Measurements from ENCODE around the gene SLC2A4.
"Not testable (repeated sequence)": the region's sequence is repeated elsewhere in the genome, so short reads cannot be mapped to it uniquely, and the experiment has no call there.

Gene SLC2A4

DNA sequence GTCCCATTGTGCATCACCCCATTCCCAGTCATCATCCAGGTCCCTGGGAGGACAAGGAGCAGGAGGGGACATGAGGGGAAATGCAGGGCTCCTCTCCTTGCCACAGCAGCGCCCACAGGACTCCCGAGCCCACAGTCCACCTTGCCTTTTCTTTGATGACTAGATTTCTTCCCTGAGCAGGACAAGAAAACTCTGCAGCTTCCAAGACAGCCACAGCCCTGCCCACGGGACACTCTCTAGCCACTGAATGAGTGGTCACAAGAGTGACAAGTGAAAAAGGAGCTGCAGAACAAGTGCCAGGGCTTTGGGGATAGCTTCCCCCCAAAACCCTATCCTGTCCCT, 42.9 kb downstream of the SLC2A4 start:
- no peak for DNase-seq (ENCODE audit: low spot score)

DNA sequence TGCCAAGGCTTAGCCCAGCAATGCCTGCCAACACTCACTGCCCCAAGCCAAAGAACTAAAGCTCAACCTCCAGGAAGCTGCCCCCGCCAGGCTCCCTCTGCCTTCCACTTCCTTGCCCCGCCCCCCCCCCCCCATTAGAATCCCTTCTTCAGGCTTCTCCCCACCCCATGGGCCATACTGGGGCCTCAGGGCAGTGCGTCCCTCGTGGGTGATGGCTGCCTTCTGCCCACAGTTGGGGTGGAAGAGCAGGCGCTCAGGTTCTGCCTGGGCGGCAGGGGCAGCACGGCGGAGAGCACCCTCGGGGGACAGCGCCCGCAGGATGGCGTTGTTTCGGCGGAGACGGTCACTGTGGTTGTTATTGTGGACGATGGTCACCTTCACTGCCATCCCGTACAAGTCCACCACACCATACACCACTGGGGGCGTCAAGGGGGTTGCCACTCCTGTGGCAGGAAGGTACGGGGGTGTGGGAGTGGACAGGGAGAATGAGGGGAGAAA, 43.6 kb downstream of the SLC2A4 start:
- DNase-seq (ENCODE audit: low spot score) = no peak

DNA sequence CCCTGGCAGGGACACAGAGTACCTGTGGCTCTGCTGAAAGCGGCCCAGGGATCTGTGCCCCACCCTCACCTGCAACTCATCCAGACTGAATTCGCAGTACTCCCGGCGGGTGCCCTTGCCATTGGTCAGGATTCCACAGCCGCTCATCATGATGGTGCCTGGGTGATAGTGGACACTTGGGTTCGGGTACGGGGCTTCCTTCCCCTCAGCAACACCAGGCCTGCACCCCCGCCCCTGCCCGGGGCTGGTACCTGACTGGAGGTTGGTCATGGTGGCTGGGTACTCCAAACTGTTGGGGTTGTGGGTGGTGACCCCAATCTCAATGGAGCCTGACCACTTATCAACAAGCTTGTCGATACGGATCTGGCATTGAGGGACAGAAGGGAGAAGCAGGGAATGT, 44.7 kb downstream of the SLC2A4 start:
- no peak for DNase-seq (ENCODE audit: low spot score)

DNA sequence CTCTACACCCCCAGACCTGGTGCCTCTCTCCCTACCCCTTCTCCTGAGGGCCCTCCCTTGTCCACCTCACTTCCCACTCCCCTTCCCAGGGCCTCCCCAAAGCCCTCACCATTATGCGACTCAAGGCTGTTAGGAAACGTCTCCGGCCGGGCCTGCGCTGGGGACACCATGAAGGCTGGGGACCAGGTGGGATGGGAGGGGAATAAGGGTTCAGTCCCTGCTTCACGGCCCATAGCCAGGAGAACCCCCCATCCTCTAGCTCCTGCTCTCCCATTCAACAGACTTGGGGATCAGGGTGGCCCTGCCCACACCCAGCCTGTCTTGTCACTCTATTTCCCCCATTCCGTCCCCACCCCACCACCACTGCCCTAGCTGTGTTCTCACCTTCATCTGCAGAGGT, 45.5 kb downstream of the SLC2A4 start:
- DNase-seq (ENCODE audit: low spot score) = no peak

DNA sequence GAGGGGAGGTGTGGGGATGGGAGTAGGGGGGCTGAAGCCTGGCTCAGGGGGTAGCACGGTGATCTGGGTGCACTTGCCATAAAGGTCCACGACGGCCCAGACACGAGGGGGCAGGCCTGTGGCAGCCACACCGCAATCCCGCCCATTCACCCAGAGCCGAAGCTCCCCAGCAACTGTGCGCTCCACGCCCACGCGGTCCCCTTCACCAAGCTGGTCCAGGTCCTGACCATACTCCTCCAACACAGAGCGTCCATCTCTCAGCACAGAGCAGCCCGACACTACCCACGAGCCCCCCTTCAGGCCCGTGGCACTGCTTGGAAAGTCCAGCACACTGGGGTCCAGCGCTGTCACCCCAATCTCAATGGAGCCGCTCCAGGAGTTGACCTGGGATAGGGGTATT, 46.0 kb downstream of the SLC2A4 start:
- DNase-seq (ENCODE audit: low spot score) = no peak

DNA sequence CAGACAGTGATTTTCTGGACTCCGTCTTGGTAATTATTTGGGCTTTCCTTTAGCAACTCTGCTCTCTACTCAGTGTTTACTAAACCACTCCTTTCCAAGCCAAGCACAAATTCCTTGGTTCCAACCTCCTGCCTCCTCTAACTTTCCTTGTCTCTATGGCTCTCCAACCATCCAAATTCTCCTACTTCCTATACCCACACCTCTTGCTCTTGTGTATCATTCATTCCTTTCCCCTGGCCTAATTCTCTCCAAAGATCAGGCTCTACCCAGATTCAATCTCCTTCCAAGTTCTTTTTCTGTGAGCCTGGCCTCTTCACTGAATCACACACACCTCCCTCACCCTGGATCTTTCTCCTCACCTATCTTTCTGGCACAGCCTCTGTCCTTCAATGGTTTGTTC, 46.5 kb downstream of the SLC2A4 start:
- no peak for DNase-seq (ENCODE audit: low spot score)

DNA sequence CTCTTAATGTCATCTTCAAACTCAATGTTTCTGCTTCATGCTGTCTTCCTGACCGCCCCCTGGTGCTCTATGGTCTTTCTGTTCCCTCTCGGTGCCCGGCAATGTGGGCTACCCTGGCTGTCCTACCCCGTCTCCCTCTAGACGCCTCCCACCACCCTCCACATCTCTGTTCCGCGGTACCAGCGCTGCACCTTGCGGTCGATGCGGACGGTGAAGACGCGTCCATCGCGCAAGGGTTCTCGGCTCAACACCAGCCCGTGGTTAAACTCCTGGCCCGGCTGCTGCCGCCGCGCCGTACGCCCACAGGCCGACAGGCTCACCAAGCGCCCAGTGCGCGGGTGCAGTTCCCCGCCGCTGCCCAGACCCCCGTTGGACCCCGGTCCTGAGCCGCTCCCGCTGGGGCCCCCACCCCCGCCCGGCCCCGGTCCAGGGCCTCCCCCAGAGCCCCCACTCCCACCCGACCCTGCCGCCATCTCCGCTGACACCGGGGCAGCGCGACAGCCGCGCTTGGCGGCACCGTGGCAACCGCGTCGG, 47.4 kb downstream of the SLC2A4 start, which contains the start of gene NEURL4:
Gene NEURL4 (minus strand): TSS at position 496 of the 534 bp plus-strand sequence. CDS start 23 bp downstream, at position 473.
- DNase-seq (ENCODE audit: low spot score) = no peak

DNA sequence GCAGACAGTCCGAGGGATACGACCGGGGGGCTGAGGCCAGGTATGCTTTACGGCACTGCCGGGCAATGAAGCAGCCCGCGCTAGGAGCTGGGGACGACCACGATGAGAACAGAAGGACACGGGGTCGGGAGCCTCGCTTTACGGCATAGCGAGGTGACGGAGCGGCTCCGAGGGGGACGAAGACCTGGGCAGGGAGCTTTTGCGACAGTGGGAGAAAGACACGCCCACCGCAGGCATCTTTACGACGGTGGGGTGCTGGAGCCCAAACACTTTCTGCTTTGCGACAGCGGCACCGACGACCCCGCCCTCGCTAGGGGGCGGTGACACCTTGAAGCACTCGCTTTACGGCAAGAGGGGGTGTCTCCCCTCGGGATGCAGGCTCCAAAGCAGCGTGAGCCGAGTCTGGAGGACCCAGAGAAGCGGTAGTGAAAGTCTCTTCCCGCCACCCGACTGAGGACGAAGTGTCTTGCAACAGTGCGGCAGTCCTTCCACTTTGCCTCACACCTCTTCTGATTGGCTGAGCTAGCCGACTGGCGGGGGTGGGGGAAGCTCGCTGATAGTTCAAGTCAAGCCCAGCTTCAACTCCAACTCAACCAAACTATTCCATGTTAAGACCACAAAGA, 48.0 kb downstream of the SLC2A4 start:
- DNase-seq (ENCODE audit: low spot score) = peak; percentile 99

DNA sequence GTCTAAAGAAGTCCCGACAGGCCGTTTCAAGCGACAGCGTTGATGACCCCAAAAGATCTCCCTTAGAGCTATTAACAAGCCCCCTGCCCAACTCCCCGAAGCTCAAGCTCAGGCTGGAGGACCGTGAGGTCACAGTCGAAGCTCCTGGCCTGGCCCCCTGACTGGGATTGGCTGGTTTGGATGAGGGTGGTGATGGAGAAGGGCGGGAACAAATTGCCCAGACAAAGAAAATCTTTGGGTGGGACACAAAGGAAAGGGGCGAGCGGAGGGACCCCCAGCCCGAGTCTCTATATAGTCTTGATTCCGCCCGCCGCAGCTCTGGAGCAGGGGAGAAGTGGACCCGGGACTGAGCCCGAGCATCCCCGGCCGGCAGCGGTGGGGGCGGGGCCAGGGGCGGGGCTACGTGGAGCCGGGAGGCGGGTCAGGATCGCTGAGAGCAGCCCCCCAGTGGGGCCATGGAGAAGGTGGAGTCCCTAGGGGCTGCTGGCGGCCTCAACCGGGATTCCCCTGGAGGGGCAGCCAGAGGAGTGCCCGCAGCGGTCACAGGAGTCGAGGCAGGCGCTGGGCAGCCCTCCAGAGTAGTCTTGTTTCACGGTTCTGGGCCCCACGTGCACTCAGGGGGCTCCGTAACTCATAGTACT, 48.6 kb downstream of the SLC2A4 start:
- peak; percentile 79 for DNase-seq (ENCODE audit: low spot score)

DNA sequence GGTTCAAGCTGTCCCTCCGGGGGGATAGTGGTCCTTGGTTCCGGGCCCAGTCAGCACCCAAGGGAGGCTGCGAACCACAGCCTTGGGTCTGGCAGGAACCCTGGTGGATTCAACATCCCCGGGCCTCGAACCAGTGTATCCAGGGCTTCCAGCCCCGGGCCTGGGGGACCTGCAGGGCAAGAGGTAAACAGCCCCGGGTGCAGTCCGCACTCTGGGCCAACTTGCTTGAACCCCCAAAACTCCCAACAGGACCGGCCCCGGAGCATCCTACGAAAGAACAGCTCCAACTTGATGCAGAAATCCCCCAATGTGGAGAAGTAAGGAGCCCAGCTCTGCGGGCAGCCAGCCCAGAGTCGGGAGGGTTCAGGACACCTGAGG, 49.1 kb downstream of the SLC2A4 start:
- DNase-seq (ENCODE audit: low spot score) = no peak

DNA sequence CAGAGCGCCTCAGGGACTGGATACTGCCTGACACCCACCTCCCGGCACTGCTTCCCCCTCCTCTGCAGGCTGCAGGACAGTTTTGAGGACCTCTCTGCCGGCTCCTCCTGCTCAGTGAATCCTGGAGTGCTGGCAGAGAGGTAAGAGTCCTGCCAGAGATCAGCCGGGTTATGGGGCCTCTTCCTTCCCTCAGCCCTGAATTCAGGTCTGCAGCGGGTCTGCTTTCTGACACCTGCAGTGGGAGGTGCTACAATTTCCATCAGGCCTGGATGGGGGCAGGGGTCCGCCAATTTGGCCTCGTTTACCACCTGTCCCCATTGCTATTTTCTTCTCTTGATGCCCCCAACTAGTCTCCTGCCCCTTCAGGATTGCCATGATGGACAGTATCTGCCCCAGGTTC, 50.6 kb downstream of the SLC2A4 start:
- no peak for DNase-seq (ENCODE audit: low spot score)

DNA sequence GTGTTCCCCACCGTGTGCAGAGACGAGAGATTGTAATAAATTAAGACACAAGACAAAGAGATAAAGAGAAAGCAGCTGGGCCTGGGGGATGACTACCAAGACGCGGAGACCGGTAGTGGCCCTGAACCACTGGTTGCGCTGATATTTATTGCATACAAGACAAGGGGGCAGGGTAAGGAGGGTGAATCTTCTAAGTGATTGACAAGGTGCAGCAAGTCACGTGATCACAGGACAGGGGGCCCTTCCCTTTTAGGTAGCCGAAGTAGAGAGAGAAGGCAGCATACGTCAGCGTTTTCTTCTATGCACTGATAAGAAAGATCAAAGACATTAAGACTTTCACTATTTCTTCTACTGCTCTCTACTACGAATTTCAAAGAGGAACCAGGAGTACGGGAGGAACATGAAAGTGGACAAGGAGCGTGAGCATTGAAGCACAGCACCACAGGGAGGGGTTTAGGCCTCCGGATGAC, 51.1 kb downstream of the SLC2A4 start:
- not testable (repeated sequence) for DNase-seq (ENCODE audit: low spot score)

DNA sequence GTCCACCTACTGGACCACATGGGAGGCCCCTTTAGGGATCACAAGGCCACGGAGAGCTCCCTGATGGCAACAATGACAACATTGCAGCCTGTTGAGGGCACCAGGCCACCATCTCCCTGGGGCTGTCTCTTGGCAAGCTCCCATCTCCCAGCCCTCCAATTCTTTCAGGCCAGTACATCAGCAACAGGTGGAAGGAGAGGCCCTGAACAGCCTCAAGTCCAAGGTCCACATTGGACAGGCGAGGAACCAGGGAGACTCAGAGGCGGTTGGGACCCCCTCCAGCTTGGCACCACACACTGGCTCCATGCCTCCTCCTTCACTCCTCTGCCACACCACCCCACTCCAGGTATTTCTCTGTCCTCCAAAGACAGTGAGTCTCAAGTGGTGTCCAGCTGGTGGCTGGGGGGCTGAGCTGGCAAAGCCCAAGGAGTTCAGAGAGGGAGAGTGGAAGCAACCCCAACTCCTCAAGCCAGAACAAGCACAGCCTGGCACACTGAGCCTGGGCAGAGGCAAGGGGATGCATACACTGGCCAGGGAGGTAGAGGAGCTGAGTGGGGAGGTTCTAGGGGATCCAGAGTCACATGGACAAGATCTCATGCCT, 53.5 kb downstream of the SLC2A4 start:
- DNase-seq (ENCODE audit: low spot score) = no peak

DNA sequence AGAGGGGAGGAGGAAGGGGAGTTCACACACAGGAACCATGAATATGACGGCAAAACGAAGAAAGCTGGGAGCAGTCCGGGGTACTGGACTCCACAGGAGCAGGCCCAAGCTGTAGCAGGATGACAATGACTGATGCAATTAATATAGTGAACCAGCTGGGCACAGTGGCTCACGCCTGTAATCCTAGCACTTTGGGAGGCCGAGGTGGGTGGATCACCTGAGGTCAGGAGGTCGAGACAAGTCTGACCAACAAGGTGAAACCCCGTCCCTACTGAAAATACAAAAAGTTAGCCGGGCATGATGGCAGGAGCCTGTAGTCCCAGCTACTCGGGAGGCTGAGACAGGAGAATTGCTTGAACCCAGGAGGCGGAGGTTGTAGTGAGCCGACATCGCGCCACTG, 54.2 kb downstream of the SLC2A4 start:
- DNase-seq (ENCODE audit: low spot score) = not testable (repeated sequence)

DNA sequence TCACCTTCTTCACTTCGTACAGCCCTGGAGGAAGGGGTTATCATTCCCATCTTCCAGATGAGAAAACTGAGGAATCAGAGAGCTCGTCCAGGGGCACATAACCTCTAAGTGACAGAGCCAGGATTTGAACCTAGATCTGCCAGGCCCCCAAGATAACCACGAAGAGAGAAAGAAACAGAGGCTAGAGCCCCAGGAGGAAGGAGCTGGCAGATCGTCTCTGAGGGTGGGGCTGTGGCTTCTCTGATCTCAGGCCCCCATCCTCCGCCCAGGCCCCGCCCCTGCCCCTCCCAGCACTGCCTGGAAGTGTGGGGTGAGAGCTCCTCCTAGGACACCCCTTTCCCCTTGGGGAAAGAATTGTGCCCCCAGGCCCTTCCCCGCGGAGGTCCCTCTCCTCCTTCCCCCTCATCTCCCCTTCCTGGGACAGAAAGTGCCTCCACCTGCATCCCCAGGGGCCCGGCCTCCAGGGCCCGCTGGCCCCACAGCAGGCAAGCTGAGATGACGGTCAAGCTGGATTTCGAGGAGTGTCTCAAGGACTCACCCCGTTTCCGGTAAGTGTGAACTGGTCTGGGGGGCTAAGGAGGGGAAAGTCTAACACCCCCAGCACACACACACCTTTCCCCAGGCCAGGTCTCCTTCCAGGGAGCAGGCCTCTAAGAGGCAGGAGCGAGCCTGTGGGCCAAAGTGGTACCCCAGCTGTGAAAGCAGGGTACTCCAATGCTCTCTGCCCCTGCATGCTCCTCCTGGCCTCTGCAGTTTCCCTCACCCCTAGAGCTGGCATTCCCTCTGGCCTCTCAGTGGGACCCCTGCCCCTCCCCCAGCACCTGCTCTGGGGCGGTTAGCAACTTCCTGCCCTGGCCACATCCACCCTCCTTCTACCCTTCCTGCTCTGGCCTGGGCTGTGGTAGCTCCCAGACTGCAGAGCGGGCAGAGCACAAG, 55.0 kb downstream of the SLC2A4 start, which contains the start of gene ACAP1:
Gene ACAP1 (plus strand): TSS at position 290 of the 936 bp plus-strand sequence. CDS start 206 bp downstream, at position 496.
- DNase-seq (ENCODE audit: low spot score) = no peak

DNA sequence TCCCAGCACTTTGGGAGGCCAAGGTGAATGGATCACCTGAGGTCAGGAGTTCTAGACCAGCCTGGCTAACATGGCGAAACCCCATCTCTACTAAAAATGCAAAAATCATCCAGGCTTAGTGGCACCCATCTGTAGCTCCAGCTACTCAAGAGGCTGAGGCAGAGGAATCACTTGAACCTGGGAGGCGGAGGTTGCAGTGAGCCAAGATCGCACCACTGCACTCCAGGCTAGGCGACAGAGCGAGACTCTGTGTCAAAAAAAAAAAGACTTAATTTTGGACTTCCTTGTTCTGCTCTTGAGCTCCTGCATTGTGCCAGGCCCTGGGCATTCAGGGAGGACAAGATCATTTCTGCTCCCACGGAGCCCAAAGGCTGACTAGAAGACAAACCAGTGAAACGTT, 56.1 kb downstream of the SLC2A4 start:
- DNase-seq (ENCODE audit: low spot score) = not testable (repeated sequence)
